Kidney (tissue), 14 donors: ENCODE measurements around the gene SLC39A9. TPM values are rescaled to one million over a fixed set of nuclear protein-coding genes. Genes with fewer than 3 reads are reported as not detected.

Experiments
- DNase-seq, 5 donors: peaks; one replicate each; pipeline ENCODE4 v3.0.0-alpha.2; 2013 to 2020
- FAIRE-seq: peaks from 2 replicates; lab custom pipeline; 2012; peaks lifted over from hg19 to GRCh38; lab: Jason Lieb, UNC
- H3K27ac ChIP-seq, 2 donors: one replicate each; pipeline ENCODE4 v1.7.0; 2013; ENCODE audit warnings: low read depth in 2 of 2, low read length in 2 of 2, inconsistent platforms in 1 of 2
- H3K27me3 ChIP-seq: one replicate; pipeline ENCODE4 v1.7.1; 2013; ENCODE audit warnings: low read length, inconsistent platforms; ENCODE audit not compliant: control insufficient read depth, insufficient read depth
- H3K36me3 ChIP-seq, 3 donors: one replicate each; pipeline versions ENCODE4 v1.7.0 to v1.7.1; 2013; ENCODE audit warnings: low read length in 3 of 3, control low read depth in 1 of 3, inconsistent platforms in 1 of 3; ENCODE audit not compliant: insufficient read depth in 3 of 3, control insufficient read depth in 2 of 3
- H3K4me1 ChIP-seq, 3 donors: one replicate each; pipeline versions ENCODE4 v1.7.0 to v1.7.1; 2013; ENCODE audit warnings: low read length in 3 of 3, inconsistent platforms in 1 of 3, low read depth in 1 of 3; ENCODE audit not compliant: control insufficient read depth in 2 of 3, insufficient read depth in 2 of 3
- H3K4me3 ChIP-seq, 3 donors: one replicate each; pipeline versions ENCODE4 v1.7.0 to v1.8.1; 2013; ENCODE audit warnings: low read length in 3 of 3, control low read depth in 1 of 3, inconsistent platforms in 1 of 3
- H3K9ac ChIP-seq, 3 donors: one replicate each; pipeline versions ENCODE4 v1.7.0 to v1.7.1; 2013; ENCODE audit warnings: low read length in 3 of 3, control low read depth in 1 of 3, inconsistent platforms in 1 of 3
- H3K9me3 ChIP-seq, 3 donors: one replicate each; pipeline versions ENCODE4 v1.7.0 to v1.7.1; 2013; ENCODE audit warnings: low read length in 3 of 3, control low read depth in 1 of 3, inconsistent platforms in 1 of 3; ENCODE audit not compliant: control insufficient read depth in 2 of 3, insufficient read depth in 1 of 3
- intact Hi-C: fragments of 100-400 bp; cut with DNase I; formaldehyde crosslinking; loops from one replicate; pipeline ENCODE4 v1.11.1; 2022
- polyA plus RNA-seq: library from polyadenylated mRNA; stranded (reverse); fragments of 350-450 nt; fragmentation: Illumina TruSeq; extraction: RNeasy Lipid Tissue Mini Kit (QIAGEN cat#74804); gene quantifications from one replicate; pipeline ENCODE4 v1.2.3, GENCODE V29; 2014; ENCODE audit warnings: low read depth, low replicate concordance; ENCODE audit not compliant: insufficient read depth
- total RNA-seq: library from RNA; stranded (reverse); fragmentation: NEBNext Ultra II Directional; extraction: Animal tissue kit (Norgen Biotek cat#: 25700); gene quantifications from one replicate; pipeline ENCODE4 v1.2.1, GENCODE V29; 2021
- TF ChIP-seq, protein P1 (sequence below): IDR thresholded peaks from 3 replicates; pipeline ENCODE4 v1.5.1; 2012; ENCODE audit warnings: mild to moderate bottlenecking, moderate library complexity, borderline replicate concordance; ENCODE audit not compliant: insufficient read depth; ENCODE audit errors: extremely low read depth
- donor health status: control.
- donor health status: control.
- donor health status: control.
- donor health status: control.
- donor health status: control.
- donor health status: DM: yes; HTN: yes; CAD: no.
- donor health status: Normal renal cell carcinoma (clear cell type).

The SLC39A9 gene
- total and polyA plus RNA-seq, 2 donors from 2014 or later = 45.9 to 77.7 TPM

DNA sequence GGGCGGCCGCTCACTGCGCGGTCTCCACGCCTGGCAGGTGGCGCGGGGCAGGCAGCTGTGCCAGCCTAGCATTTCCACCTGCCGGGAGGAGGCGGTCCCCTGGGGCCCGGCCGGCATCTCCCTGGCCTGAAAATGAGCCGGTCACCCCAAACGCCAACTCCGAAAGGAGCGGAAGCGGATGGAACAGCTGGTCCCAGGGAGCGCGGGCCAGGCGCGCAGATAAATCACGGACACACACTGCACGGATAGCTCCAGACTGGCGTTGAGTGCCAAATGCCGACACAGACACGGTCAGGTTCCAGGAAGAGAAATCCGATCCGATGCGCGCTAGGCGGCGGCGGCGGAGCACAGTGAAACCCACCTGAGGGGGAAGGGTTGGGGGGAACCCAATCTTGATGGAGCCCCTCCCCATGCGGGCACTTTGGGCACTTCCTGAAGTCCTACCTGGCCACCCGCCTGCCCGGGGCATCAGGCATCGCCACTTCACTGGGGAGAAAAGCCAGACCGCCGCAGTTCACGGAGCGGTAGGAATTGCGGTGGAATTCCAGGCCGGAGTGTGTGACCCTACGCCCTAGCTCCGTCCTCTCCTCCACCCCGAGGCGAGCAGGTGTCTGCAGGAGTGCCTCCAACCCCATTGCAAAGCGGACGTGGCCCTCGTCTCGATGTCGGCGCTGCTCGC lies 85.4 kb downstream of the SLC39A9 start:
- H3K27me3 ChIP-seq = peaks cover 4% of the 10 kb centered on the region
- no peak overlapping the region for H3K9ac ChIP-seq
- intact Hi-C loops = no loop called here
- TF ChIP-seq, protein P1, sequence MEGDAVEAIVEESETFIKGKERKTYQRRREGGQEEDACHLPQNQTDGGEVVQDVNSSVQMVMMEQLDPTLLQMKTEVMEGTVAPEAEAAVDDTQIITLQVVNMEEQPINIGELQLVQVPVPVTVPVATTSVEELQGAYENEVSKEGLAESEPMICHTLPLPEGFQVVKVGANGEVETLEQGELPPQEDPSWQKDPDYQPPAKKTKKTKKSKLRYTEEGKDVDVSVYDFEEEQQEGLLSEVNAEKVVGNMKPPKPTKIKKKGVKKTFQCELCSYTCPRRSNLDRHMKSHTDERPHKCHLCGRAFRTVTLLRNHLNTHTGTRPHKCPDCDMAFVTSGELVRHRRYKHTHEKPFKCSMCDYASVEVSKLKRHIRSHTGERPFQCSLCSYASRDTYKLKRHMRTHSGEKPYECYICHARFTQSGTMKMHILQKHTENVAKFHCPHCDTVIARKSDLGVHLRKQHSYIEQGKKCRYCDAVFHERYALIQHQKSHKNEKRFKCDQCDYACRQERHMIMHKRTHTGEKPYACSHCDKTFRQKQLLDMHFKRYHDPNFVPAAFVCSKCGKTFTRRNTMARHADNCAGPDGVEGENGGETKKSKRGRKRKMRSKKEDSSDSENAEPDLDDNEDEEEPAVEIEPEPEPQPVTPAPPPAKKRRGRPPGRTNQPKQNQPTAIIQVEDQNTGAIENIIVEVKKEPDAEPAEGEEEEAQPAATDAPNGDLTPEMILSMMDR = no peak
- no peaks in the 10 kb centered on the region for H3K9me3 ChIP-seq
- peak overlapping the region in 2 of 3 donors; percentile 28 to 49 for H3K4me3 ChIP-seq
- H3K4me1 ChIP-seq = peaks cover 0 to 16% (median 0%) of the 10 kb centered on the region in 3 donors
- H3K27ac ChIP-seq = no peak overlapping the region
- DNase-seq (peak in 4 of 5 donors; percentile 81 to 84 (median 82)), FAIRE-seq (no peak)
- no peaks in the 10 kb centered on the region for H3K36me3 ChIP-seq

- DNase-seq (peak in 3 of 5 donors; percentile 43 to 68 (median 44)), FAIRE-seq (no peak)
- peaks cover 4% of the 10 kb centered on the region for H3K27me3 ChIP-seq
- H3K27ac ChIP-seq = no peak within 1 kb of the TSS
- no peaks in the 10 kb centered on the region for H3K9me3 ChIP-seq
- intact Hi-C loops = no loop called here
- H3K4me1 ChIP-seq = peaks cover 0 to 16% (median 0%) of the 10 kb centered on the region in 3 donors
- H3K9ac ChIP-seq = no peak within 1 kb of the TSS
- TF ChIP-seq, protein P1 = no peak
- H3K36me3 ChIP-seq = no peaks in the 10 kb centered on the region
- H3K4me3 ChIP-seq = peak within 1 kb of the TSS in 2 of 3 donors; percentile 28 to 49
Observed at GRCh38 chr14:69484444-69485314, 86.2 kb downstream of the SLC39A9 start, which contains the start of gene PLEKHD1. Gene PLEKHD1 (plus strand): TSS chr14:69484728. CDS start chr14:69484966, 238 bp downstream.

- Histone ChIP-seq H3K9ac (no peak overlapping the region), H3K27me3 (peaks cover 4% of the 10 kb centered on the region), H3K36me3 (no peaks in the 10 kb centered on the region), H3K4me1 (peaks cover 0 to 16% (median 0%) of the 10 kb centered on the region in 3 donors), H3K9me3 (no peaks in the 10 kb centered on the region), H3K4me3 (peak overlapping the region in 1 of 3 donors; percentile 49), H3K27ac (no peak overlapping the region)
- TF ChIP-seq, protein P1 = no peak
- DNase-seq = no peak
- intact Hi-C loops = no loop called here
- FAIRE-seq = no peak
Observed at GRCh38 chr14:69485315-69485660, 86.8 kb downstream of the SLC39A9 start.
